Caco-2 (cell line): ENCODE data around the gene WDR45B. TPM values are rescaled to one million over a fixed set of nuclear protein-coding genes. Genes with fewer than 3 reads are reported as not detected.

Source experiments
- BruUV-seq: library from RNA; stranded (reverse); fragments of 400-500 nt; replicated peaks from 2 replicates; lab custom pipeline; 2021; lab: Mats Ljungman, UMichigan
- CTCF ChIA-PET: fragments of 300-600 bp; sonication (Branson Sonifier 250); formaldehyde crosslinking; loops from one replicate; lab custom pipeline; 2022; ENCODE audit warnings: antibody characterized with exemption; lab: Charles Lee
- POLR2A ChIA-PET: fragments of 300-600 bp; sonication (Branson Sonifier 250); formaldehyde crosslinking; loops from one replicate; lab custom pipeline; 2022; ENCODE audit warnings: antibody characterized with exemption; lab: Charles Lee
- DNase-seq, 2 experiments: peaks; one replicate each; pipeline versions ENCODE4 v3.0.0 to v3.0.0-alpha.2; 2020 to 2022
- H3K27me3 ChIP-seq: replicated peaks from 2 replicates; pipeline ENCODE4 v1.6.0; 2011; ENCODE audit warnings: low read length; ENCODE audit not compliant: control insufficient read depth, insufficient read depth
- H3K36me3 ChIP-seq: 2 replicates; pipeline ENCODE4 v1.5.1; 2011; ENCODE audit warnings: low read length; ENCODE audit not compliant: control insufficient read depth, insufficient read depth
- H3K4me1 ChIP-seq: fragments of 250-450 bp; sonication (Bioruptor Pico); 2 replicates; pipeline ENCODE4 v1.5.1; 2020; ENCODE audit warnings: mild to moderate bottlenecking
- H3K4me3 ChIP-seq: 2 replicates; pipeline ENCODE4 v1.5.1; 2011; ENCODE audit warnings: low read depth, mild to moderate bottlenecking, control low read depth, low read length
- H3K9me3 ChIP-seq: fragments of 250-450 bp; sonication (Bioruptor Pico); 2 replicates; pipeline ENCODE4 v1.5.1; 2020; ENCODE audit warnings: mild to moderate bottlenecking, moderate library complexity
- H3K27ac Mint-ChIP-seq: one replicate; pipeline ENCODE4 v1.8.0; 2022; ENCODE audit warnings: mixed read lengths; ENCODE audit not compliant: unreplicated experiment
- H3K27me3 Mint-ChIP-seq: one replicate; pipeline ENCODE4 v1.8.0; 2022; ENCODE audit warnings: mixed read lengths; ENCODE audit not compliant: insufficient read depth, unreplicated experiment
- H3K36me3 Mint-ChIP-seq: one replicate; pipeline ENCODE4 v1.8.0; 2022; ENCODE audit warnings: mild to moderate bottlenecking, mixed read lengths; ENCODE audit not compliant: insufficient read depth, unreplicated experiment
- H3K4me1 Mint-ChIP-seq: one replicate; pipeline ENCODE4 v1.8.0; 2022; ENCODE audit warnings: low read depth, mixed read lengths; ENCODE audit not compliant: unreplicated experiment
- H3K4me3 Mint-ChIP-seq: one replicate; pipeline ENCODE4 v1.8.0; 2022; ENCODE audit warnings: mild to moderate bottlenecking, moderate library complexity, mixed read lengths; ENCODE audit not compliant: unreplicated experiment
- H3K9me3 Mint-ChIP-seq: one replicate; pipeline ENCODE4 v1.8.0; 2022; ENCODE audit warnings: mixed read lengths; ENCODE audit not compliant: unreplicated experiment
- CTCF ChIP-seq, 2 experiments: fragments of 200-600 bp in 1 of 2; IDR thresholded peaks; 1 replicate in 1 of 2; 2 replicates in 1 of 2; pipeline versions ENCODE4 v1.5.1 to v1.8.0; 2011 to 2022; ENCODE audit warnings: antibody characterized with exemption in 1 of 2, control low read depth in 1 of 2, inconsistent platforms in 1 of 2, low read depth in 1 of 2, low read length in 1 of 2, mild to moderate bottlenecking in 1 of 2, moderate library complexity in 1 of 2; ENCODE audit not compliant: insufficient read depth in 1 of 2, severe bottlenecking in 1 of 2, unreplicated experiment in 1 of 2
- intact Hi-C: fragments of 100-400 bp; cut with micrococcal nuclease; formaldehyde crosslinking; loops from one replicate; pipeline ENCODE4 v1.10.0; 2022; ENCODE audit not compliant: unreplicated experiment
- total RNA-seq: library from RNA; stranded (reverse); gene quantifications from 2 replicates; pipeline ENCODE4 v1.2.3, GENCODE V29; 2022

Gene WDR45B
- total RNA-seq, 1 experiment from 2014 or later, result 106 TPM

DNA sequence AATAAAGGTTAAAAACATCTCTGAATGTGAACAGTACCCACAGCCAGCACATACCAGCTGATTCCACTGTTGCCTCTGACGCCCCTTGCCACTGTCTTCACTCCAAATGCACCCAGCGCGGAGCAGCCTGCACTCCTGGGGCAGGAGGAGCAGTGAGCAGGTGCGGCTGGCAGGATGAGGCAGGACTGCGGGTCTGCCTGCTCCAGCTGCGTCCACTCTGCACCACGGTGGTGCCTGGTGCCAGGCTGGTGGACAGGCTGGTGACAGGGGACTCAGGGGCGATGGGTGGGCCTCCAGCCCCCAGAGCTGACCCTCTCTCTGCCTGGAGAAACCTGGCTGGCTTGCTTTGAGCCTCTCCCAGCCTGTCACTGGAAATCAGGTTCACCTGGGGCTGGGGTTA is 40.8 kb upstream of the WDR45B start:
- intact Hi-C loops, result no loop called here
- H3K4me1 ChIP-seq, result no peaks in the 10 kb centered on the region
- CTCF ChIA-PET, result no interaction called here
- no peak for TF ChIP-seq CTCF (IDR thresholded peaks at IDR 0.05; ENCODE audit: insufficient read depth in 1 of 2, low read depth in 1 of 2, low read length in 1 of 2, severe bottlenecking in 1 of 2, unreplicated experiment in 1 of 2)
- H3K27me3 ChIP-seq, result no peaks in the 10 kb centered on the region
- Mint-ChIP-seq H3K9me3 (peaks cover 1% of the 10 kb centered on the region), H3K36me3 (no peaks in the 10 kb centered on the region), H3K4me1 (no peaks in the 10 kb centered on the region), H3K4me3 (no peak overlapping the region), H3K27ac (no peak overlapping the region), H3K27me3 (no peaks in the 10 kb centered on the region)
- no peak for DNase-seq
- BruUV-seq, result no TSS peak
- no peak overlapping the region for H3K4me3 ChIP-seq
- no peaks in the 10 kb centered on the region for H3K36me3 ChIP-seq
- peaks cover under 1% of the 10 kb centered on the region; the same call in 1 of the 2 replicates for H3K9me3 ChIP-seq
- POLR2A ChIA-PET, result no interaction called here

DNA sequence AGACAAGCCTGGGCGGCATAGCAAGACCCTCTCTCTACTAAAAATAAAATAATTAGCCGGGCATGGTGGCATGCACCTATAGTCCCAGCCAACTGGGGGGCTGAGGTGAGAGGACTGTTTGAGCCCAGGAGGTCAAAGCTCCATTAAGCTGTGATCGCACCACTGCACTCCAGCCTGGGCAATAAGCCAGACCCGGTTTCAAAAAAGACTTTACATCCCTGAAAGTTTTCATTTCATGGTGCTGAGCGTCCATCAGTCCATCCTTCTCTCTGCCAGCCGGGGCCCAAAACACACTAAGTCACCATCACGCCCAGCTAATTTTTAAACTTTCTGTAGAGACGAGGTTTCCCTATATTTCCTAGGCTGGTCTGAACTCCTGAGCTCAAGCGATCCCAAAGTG is 39.6 kb upstream of the WDR45B start:
- TF ChIP-seq CTCF (IDR thresholded peaks at IDR 0.05; ENCODE audit: insufficient read depth in 1 of 2, low read depth in 1 of 2, low read length in 1 of 2, severe bottlenecking in 1 of 2, unreplicated experiment in 1 of 2), result no peak
- ChIA-PET POLR2A (no interaction called here), CTCF (no interaction called here)
- H3K27ac Mint-ChIP-seq, result no peak overlapping the region
- no peaks in the 10 kb centered on the region for H3K4me1 Mint-ChIP-seq
- Histone ChIP-seq H3K4me3 (no peak overlapping the region), H3K9me3 (peaks cover under 1% of the 10 kb centered on the region; the same call in 1 of the 2 replicates), H3K27me3 (no peaks in the 10 kb centered on the region), H3K36me3 (no peaks in the 10 kb centered on the region), H3K4me1 (no peaks in the 10 kb centered on the region)
- BruUV-seq, result no TSS peak
- intact Hi-C loops, result no loop called here
- no peaks in the 10 kb centered on the region for H3K36me3 Mint-ChIP-seq
- H3K9me3 Mint-ChIP-seq, result no peaks in the 10 kb centered on the region
- no peak for DNase-seq
- H3K27me3 Mint-ChIP-seq, result no peaks in the 10 kb centered on the region
- no peak overlapping the region for H3K4me3 Mint-ChIP-seq

GRCh38 chr17:82687375-82687861 is 39.2 kb upstream of the WDR45B start:
- no peaks in the 10 kb centered on the region for H3K27me3 ChIP-seq
- no peaks in the 10 kb centered on the region for H3K4me1 ChIP-seq
- no peak overlapping the region for H3K4me3 Mint-ChIP-seq
- H3K9me3 ChIP-seq, result peaks cover 5% of the 10 kb centered on the region; the same call in 1 of the 2 replicates
- no peaks in the 10 kb centered on the region for H3K36me3 Mint-ChIP-seq
- ChIA-PET CTCF (no interaction called here), POLR2A (no interaction called here)
- no peak overlapping the region for H3K4me3 ChIP-seq
- H3K36me3 ChIP-seq, result no peaks in the 10 kb centered on the region
- H3K27ac Mint-ChIP-seq, result no peak overlapping the region
- no peaks in the 10 kb centered on the region for H3K4me1 Mint-ChIP-seq
- no peak for TF ChIP-seq CTCF (IDR thresholded peaks at IDR 0.05; ENCODE audit: insufficient read depth in 1 of 2, low read depth in 1 of 2, low read length in 1 of 2, severe bottlenecking in 1 of 2, unreplicated experiment in 1 of 2)
- BruUV-seq, result no TSS peak
- no peak for DNase-seq
- H3K9me3 Mint-ChIP-seq, result no peaks in the 10 kb centered on the region
- intact Hi-C loops, result no loop called here
- H3K27me3 Mint-ChIP-seq, result no peaks in the 10 kb centered on the region
